PFSK-1 (cell line): ENCODE measurements around the gene SLC35E3.

Source experiments
- FOXP2 ChIP-seq: optimal IDR thresholded peaks from 2 replicates; pipeline ENCODE3; 2011; ENCODE audit warnings: borderline replicate concordance, control low read depth, inconsistent platforms; ENCODE audit not compliant: insufficient read depth; ENCODE audit errors: extremely low read length, extremely low read depth
- POLR2AphosphoS5 ChIP-seq: IDR thresholded peaks from 2 replicates; pipeline ENCODE4 v1.6.1; 2012; ENCODE audit warnings: low read depth, mild to moderate bottlenecking, control low read depth, low read length, moderate library complexity
- SIN3A ChIP-seq: IDR thresholded peaks from 2 replicates; pipeline ENCODE4 v1.6.1; 2012; ENCODE audit warnings: mild to moderate bottlenecking, low read length, moderate library complexity, borderline replicate concordance; ENCODE audit not compliant: insufficient read depth
- TAF1 ChIP-seq: IDR thresholded peaks from 2 replicates; pipeline ENCODE4 v1.6.1; 2012; ENCODE audit warnings: low read length, control low read depth, borderline replicate concordance; ENCODE audit not compliant: insufficient read depth
- TF ChIP-seq, protein P1 (sequence below), 2 experiments: IDR thresholded peaks; 2 replicates each; pipeline versions ENCODE4 v1.6.1 to v1.8.0; 2011 to 2012; ENCODE audit warnings: low read depth in 2 of 2, low read length in 2 of 2, control low read depth in 1 of 2, inconsistent platforms in 1 of 2, mild to moderate bottlenecking in 1 of 2, moderate library complexity in 1 of 2; ENCODE audit not compliant: insufficient read depth in 1 of 2

SLC35E3 gene

DNA sequence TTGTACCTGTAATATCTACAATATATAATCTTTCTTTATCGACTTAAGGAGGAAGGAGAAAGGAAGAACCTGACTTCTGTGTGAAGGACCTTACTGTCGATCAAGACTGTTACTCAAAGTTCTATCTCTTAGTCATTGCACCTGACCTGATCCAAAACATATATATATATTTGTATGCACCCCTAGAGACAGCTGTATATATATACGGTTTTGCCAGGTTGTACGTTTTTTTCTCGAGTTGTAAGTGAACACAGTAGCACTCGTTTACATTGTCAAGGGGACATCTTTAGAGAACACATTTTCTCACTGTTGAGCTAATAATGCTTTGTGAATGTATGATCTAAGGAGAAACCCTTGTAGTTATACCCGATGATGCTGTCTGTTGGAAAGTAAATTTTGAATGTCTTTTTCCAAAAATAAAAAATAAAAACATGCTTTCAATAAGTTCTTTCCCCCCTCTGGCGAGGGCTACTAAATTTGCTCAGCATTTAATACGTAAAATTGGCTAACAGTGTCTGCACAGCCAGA, 536 bp upstream of the SLC35E3 start:
- TF ChIP-seq TAF1 (no peak), POLR2AphosphoS5 (no peak), FOXP2 (no peak), SIN3A (no peak)
- TF ChIP-seq, protein P1, sequence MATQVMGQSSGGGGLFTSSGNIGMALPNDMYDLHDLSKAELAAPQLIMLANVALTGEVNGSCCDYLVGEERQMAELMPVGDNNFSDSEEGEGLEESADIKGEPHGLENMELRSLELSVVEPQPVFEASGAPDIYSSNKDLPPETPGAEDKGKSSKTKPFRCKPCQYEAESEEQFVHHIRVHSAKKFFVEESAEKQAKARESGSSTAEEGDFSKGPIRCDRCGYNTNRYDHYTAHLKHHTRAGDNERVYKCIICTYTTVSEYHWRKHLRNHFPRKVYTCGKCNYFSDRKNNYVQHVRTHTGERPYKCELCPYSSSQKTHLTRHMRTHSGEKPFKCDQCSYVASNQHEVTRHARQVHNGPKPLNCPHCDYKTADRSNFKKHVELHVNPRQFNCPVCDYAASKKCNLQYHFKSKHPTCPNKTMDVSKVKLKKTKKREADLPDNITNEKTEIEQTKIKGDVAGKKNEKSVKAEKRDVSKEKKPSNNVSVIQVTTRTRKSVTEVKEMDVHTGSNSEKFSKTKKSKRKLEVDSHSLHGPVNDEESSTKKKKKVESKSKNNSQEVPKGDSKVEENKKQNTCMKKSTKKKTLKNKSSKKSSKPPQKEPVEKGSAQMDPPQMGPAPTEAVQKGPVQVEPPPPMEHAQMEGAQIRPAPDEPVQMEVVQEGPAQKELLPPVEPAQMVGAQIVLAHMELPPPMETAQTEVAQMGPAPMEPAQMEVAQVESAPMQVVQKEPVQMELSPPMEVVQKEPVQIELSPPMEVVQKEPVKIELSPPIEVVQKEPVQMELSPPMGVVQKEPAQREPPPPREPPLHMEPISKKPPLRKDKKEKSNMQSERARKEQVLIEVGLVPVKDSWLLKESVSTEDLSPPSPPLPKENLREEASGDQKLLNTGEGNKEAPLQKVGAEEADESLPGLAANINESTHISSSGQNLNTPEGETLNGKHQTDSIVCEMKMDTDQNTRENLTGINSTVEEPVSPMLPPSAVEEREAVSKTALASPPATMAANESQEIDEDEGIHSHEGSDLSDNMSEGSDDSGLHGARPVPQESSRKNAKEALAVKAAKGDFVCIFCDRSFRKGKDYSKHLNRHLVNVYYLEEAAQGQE (IDR thresholded peaks at IDR 0.05; ENCODE audit: insufficient read depth in 1 of 2, low read depth in 2 of 2, low read length in 2 of 2): no peak

DNA sequence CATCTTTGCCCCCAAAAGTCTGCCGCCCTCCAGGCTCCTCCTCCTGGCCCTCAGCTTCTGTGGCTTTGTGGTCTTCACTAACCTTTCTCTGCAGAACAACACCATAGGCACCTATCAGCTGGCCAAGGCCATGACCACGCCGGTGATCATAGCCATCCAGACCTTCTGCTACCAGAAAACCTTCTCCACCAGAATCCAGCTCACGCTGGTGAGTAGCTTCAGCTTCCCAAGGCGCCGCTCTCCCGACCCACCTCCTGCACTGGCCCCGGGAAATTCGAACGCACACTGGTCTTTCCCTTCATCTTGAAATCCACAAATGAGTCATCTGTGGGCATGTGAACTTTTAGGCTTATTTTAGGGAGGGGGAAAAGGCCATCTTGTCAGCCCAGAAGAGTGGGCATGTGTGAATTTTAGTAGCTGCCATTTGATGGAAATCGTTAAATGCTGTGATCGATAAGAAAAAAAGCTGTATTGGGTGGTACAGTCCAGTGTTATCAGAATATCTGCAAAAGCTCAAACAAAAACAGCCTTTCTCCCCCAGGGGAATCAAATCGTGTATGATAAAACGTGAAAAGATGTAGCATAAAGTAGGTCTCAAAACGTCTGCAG, 700 bp downstream of the SLC35E3 start:
- no peak; the same call in 1 of the 2 replicates for TF ChIP-seq TAF1

DNA sequence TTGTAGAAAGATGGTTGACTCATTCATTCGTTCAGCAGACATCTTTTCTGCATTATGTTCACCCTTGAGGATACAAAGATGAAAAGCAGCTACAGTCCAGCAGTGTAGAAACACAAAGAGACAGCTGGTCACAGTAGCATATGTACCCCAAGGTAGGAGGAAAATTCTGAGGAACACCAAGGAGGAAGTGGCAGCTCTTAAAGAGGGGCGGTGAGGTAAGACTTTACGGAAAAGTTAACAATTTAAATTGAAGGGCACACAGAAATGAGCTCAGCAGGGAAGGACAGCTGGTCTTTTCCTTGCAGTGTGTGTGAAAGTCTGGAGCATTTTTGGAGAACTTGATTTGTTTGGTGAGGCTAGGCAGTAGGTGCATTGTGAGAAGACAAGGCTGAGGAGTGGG, 3.5 kb downstream of the SLC35E3 start:
- TF ChIP-seq FOXP2 (no peak), SIN3A (no peak), TAF1 (no peak)
- TF ChIP-seq, protein P1 (IDR thresholded peaks at IDR 0.05; ENCODE audit: insufficient read depth in 1 of 2, low read depth in 2 of 2, low read length in 2 of 2): no peak

DNA sequence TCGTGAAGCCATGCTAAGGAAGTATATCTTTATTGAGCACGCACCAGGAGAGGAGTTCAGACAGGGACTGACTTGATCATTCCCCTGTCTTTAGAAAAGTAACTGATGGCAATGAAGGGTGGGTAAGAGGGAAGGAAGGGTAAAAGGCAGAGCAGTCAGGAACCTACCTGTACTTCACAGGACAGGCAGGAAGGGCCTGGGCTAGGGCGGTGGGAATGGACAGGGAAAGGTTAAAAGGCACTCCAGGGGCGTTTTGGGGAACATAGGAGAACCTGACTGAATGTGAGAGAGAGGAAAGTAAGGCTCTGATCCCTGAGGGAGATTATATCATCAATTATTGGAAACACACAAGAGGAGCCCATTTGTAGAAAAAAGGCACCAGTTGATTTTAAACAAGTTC, 3.9 kb downstream of the SLC35E3 start:
- TF ChIP-seq FOXP2 (no peak), SIN3A (no peak)
- TF ChIP-seq, protein P1 (IDR thresholded peaks at IDR 0.05; ENCODE audit: insufficient read depth in 1 of 2, low read depth in 2 of 2, low read length in 2 of 2): no peak

DNA sequence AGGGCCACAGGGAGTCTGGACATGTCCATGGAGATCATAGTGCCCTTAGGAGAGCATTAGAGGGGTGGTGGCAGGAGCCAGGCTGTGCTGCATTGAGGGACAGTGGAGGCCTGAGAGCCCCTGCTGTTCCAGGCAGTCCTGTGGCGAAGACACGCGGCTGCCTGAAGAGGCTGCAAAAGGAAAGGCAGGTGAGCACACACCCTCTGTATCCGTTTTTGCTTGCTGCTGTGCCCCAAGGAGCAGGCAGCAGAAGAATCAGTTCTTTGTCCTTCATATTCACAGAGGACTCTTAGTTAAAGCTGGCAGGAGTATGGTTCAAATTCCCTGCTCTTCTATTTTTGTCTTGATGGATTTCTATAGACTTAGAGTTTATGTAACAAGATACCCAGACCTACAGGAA, 4.5 kb downstream of the SLC35E3 start:
- TF ChIP-seq POLR2AphosphoS5 (no peak), TAF1 (no peak), SIN3A (no peak), FOXP2 (no peak)
- TF ChIP-seq, protein P1 (IDR thresholded peaks at IDR 0.05; ENCODE audit: insufficient read depth in 1 of 2, low read depth in 2 of 2, low read length in 2 of 2): no peak
